ENCODE results near the gene ELMO2.

The ELMO2 gene

GRCh38 chr20:46406200-46406985, at the start of gene ELMO2:
Gene ELMO2, minus strand, starts transcription at chr20:46406615. Its CDS starts 12,133 bp downstream, at chr20:46394482.
- DNase-seq, result peak; percentile 96 to 97

- no peak for DNase-seq
Measured at GRCh38 chr20:46455729-46456128, 49.3 kb upstream of the ELMO2 start.

- DNase-seq, result no peak
Measured at GRCh38 chr20:46446851-46447250, 40.4 kb upstream of the ELMO2 start.

GRCh38 chr20:46439837-46440236, 33.4 kb upstream of the ELMO2 start:
- no peak for DNase-seq

GRCh38 chr20:46438156-46438750, 31.8 kb upstream of the ELMO2 start:
- peak in 1 of 2 donors; percentile 12 for DNase-seq

- no peak for DNase-seq
Measured at GRCh38 chr20:46435146-46435545, 28.7 kb upstream of the ELMO2 start.

- no peak for DNase-seq
Measured at GRCh38 chr20:46434597-46434996, 28.2 kb upstream of the ELMO2 start.

- no peak for DNase-seq
Measured at GRCh38 chr20:46433051-46433450, 26.6 kb upstream of the ELMO2 start.

GRCh38 chr20:46430921-46431712, 24.7 kb upstream of the ELMO2 start:
- DNase-seq, result no peak

GRCh38 chr20:46427384-46427783, 21.0 kb upstream of the ELMO2 start:
- no peak for DNase-seq

GRCh38 chr20:46423882-46424482, 17.6 kb upstream of the ELMO2 start:
- no peak for DNase-seq

- no peak for DNase-seq
Measured at GRCh38 chr20:46423342-46423741, 16.9 kb upstream of the ELMO2 start.

- no peak for DNase-seq
Measured at GRCh38 chr20:46420878-46421277, 14.5 kb upstream of the ELMO2 start.

- DNase-seq, result no peak
Measured at GRCh38 chr20:46419882-46420281, 13.5 kb upstream of the ELMO2 start.

GRCh38 chr20:46416839-46417238, 10.4 kb upstream of the ELMO2 start:
- no peak for DNase-seq

GRCh38 chr20:46416421-46416820, 10.0 kb upstream of the ELMO2 start:
- no peak for DNase-seq

- DNase-seq, result no peak
Measured at GRCh38 chr20:46415773-46416172, 9.4 kb upstream of the ELMO2 start.

GRCh38 chr20:46414608-46415007, 8.2 kb upstream of the ELMO2 start:
- no peak for DNase-seq

GRCh38 chr20:46411637-46412036, 5.2 kb upstream of the ELMO2 start:
- DNase-seq, result no peak

GRCh38 chr20:46408281-46408731, 1.9 kb upstream of the ELMO2 start:
- no peak for DNase-seq

GRCh38 chr20:46407671-46407996, 1.2 kb upstream of the ELMO2 start:
- DNase-seq, result no peak

GRCh38 chr20:46406986-46407670, 713 bp upstream of the ELMO2 start:
- peak; percentile 92 to 96 for DNase-seq

- DNase-seq, result no peak
Measured at GRCh38 chr20:46402331-46402811, 4.0 kb downstream of the ELMO2 start.
